ENCODE results near the gene ABHD2. TPM values are rescaled to one million over a fixed set of nuclear protein-coding genes. Genes with fewer than 3 reads are reported as not detected.

Gene ABHD2
- polyA plus RNA-seq, 3 donors: 30.8 to 67.1 (median 37.3) TPM

DNA sequence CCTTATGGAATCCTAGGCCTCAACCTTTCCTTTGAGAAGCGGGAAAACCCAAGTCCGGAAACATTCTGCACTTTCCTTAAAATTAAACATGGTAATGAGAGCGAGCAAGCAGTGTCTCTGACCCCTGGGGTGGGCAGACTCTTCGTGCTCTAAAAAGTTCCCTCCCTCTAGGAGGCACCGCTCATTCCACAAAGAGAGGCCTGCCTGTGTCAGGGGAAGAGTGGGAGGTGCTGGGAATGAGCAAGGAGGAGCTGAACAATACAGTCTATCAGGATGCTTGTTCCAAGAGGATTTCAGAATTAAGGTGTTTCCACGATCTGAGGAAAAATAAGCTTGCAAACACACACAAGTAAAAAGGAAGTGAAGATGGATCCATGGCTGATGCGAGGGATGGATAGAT, 139.2 kb downstream of the ABHD2 start:
- no peaks in the 10 kb centered on the region for H3K9me3 ChIP-seq (replicated peaks in 1 of 2; ENCODE audit: control insufficient read depth in 1 of 2, insufficient read depth in 1 of 2, low read length in 2 of 2)
- H3K27me3 ChIP-seq (ENCODE audit: control insufficient read depth in 2 of 2, insufficient read depth in 2 of 2, low read length in 2 of 2): no peaks in the 10 kb centered on the region
- 95% methylated on average over 3 of the region's 7 CpGs for WGBS (ENCODE audit: insufficient coverage)
- H2AFZ ChIP-seq (ENCODE audit: insufficient read depth, low read depth, low read length, poor library complexity, severe bottlenecking): no peak overlapping the region
- no peaks in the 10 kb centered on the region for H3K79me2 ChIP-seq (ENCODE audit: insufficient read depth, low read length)
- H3K4me2 ChIP-seq (replicated peaks; ENCODE audit: extremely low read depth, low read length, poor library complexity, severe bottlenecking): no peak overlapping the region
- intact Hi-C loops (cut with micrococcal nuclease): no loop called here
- H3K4me3 Mint-ChIP-seq: no peak overlapping the region
- H3K9me3 Mint-ChIP-seq: peaks cover 0 to 2% (median 0%) of the 10 kb centered on the region in 7 donors
- no peak for TF ChIP-seq CTCF (IDR thresholded peaks at IDR 0.05)
- no peaks in the 10 kb centered on the region for H3K4me1 Mint-ChIP-seq
- H3K36me3 Mint-ChIP-seq: no peaks in the 10 kb centered on the region
- no peak for DNase-seq
- H3K9ac ChIP-seq (ENCODE audit: insufficient read depth, low read length, poor library complexity, severe bottlenecking): no peak overlapping the region
- H3K36me3 ChIP-seq (replicated peaks in 1 of 2; ENCODE audit: control insufficient read depth in 1 of 2, insufficient read depth in 2 of 2, low read length in 2 of 2): no peaks in the 10 kb centered on the region
- no peak overlapping the region for H3K27ac Mint-ChIP-seq
- no peak overlapping the region for H3K27ac ChIP-seq (ENCODE audit: low read depth in 1 of 2, low read length in 2 of 2)
- H4K20me1 ChIP-seq (ENCODE audit: insufficient read depth, low read length): no peaks in the 10 kb centered on the region
- peaks cover 0 to 11% (median 2%) of the 10 kb centered on the region in 3 donors for H3K27me3 Mint-ChIP-seq (ENCODE audit: low read depth in 3 of 3)
- no peaks in the 10 kb centered on the region for H3K4me1 ChIP-seq (ENCODE audit: control insufficient read depth in 1 of 2, insufficient read depth in 2 of 2, low read length in 2 of 2)
- no peak overlapping the region for H3K4me3 ChIP-seq (replicated peaks in 1 of 3; ENCODE audit: low read depth in 2 of 3, low read length in 3 of 3)

- Histone ChIP-seq H3K27ac (ENCODE audit: low read depth in 1 of 2, low read length in 2 of 2) (no peak overlapping the region), H3K4me1 (ENCODE audit: control insufficient read depth in 1 of 2, insufficient read depth in 2 of 2, low read length in 2 of 2) (no peaks in the 10 kb centered on the region), H2AFZ (ENCODE audit: insufficient read depth, low read depth, low read length, poor library complexity, severe bottlenecking) (no peak overlapping the region), H3K9me3 (replicated peaks in 1 of 2; ENCODE audit: control insufficient read depth in 1 of 2, insufficient read depth in 1 of 2, low read length in 2 of 2) (no peaks in the 10 kb centered on the region), H3K4me2 (replicated peaks; ENCODE audit: extremely low read depth, low read length, poor library complexity, severe bottlenecking) (no peak overlapping the region), H3K79me2 (ENCODE audit: insufficient read depth, low read length) (no peaks in the 10 kb centered on the region), H4K20me1 (ENCODE audit: insufficient read depth, low read length) (no peaks in the 10 kb centered on the region), H3K9ac (ENCODE audit: insufficient read depth, low read length, poor library complexity, severe bottlenecking) (no peak overlapping the region), H3K36me3 (replicated peaks in 1 of 2; ENCODE audit: control insufficient read depth in 1 of 2, insufficient read depth in 2 of 2, low read length in 2 of 2) (no peaks in the 10 kb centered on the region), H3K4me3 (replicated peaks in 1 of 3; ENCODE audit: low read depth in 2 of 3, low read length in 3 of 3) (no peak overlapping the region), H3K27me3 (ENCODE audit: control insufficient read depth in 2 of 2, insufficient read depth in 2 of 2, low read length in 2 of 2) (no peaks in the 10 kb centered on the region)
- 67% methylated on average over 2 of the region's 5 CpGs for WGBS (ENCODE audit: insufficient coverage)
- H3K36me3 Mint-ChIP-seq: no peaks in the 10 kb centered on the region
- intact Hi-C loops (cut with micrococcal nuclease): no loop called here
- DNase-seq: no peak
- TF ChIP-seq CTCF (IDR thresholded peaks at IDR 0.05): no peak
- H3K4me1 Mint-ChIP-seq: no peaks in the 10 kb centered on the region
- H3K9me3 Mint-ChIP-seq: peaks cover 0 to 4% (median 0%) of the 10 kb centered on the region in 7 donors
- no peak overlapping the region for H3K4me3 Mint-ChIP-seq
- no peak overlapping the region for H3K27ac Mint-ChIP-seq
- peaks cover 3 to 10% (median 5%) of the 10 kb centered on the region in 3 donors for H3K27me3 Mint-ChIP-seq (ENCODE audit: low read depth in 3 of 3)
Observed at GRCh38 chr15:89230277-89230676, 142.0 kb downstream of the ABHD2 start.
